Activated B cell treated with CpG ODN at 0.5 μM for 24 hours (primary cell): ENCODE data around the gene SYNE1. TPM values are rescaled to one million over a fixed set of nuclear protein-coding genes. Genes with fewer than 3 reads are reported as not detected.

Experiments used
- ATAC-seq: fragments of 200-7000 bp; cut with Tn5 transposase; one replicate; pipeline ENCODE4 v1.10.0; 2021; ENCODE audit warnings: low read depth, mild to moderate bottlenecking, moderate library complexity
- CTCF ChIA-PET: fragments of 350-600 bp; sonication (Branson Sonifier 250); formaldehyde crosslinking; loops from one replicate; lab custom pipeline; 2021; ENCODE audit warnings: antibody characterized with exemption; lab: Charles Lee
- POLR2A ChIA-PET: fragments of 350-600 bp; sonication (Branson Sonifier 250); formaldehyde crosslinking; loops from one replicate; lab custom pipeline; 2021; ENCODE audit warnings: antibody characterized with exemption; lab: Charles Lee
- DNase-seq: peaks from one replicate; pipeline ENCODE4 v3.0.0; 2022
- H3K27ac Mint-ChIP-seq: one replicate; pipeline ENCODE4 v1.8.0; 2020; ENCODE audit warnings: mixed read lengths
- H3K27me3 Mint-ChIP-seq: one replicate; pipeline ENCODE4 v1.8.0; 2021; ENCODE audit warnings: mixed read lengths
- H3K36me3 Mint-ChIP-seq: one replicate; pipeline ENCODE4 v1.8.0; 2021; ENCODE audit warnings: low read depth, mixed read lengths
- H3K4me1 Mint-ChIP-seq: one replicate; pipeline ENCODE4 v1.8.0; 2021; ENCODE audit warnings: mixed read lengths
- H3K4me3 Mint-ChIP-seq: one replicate; pipeline ENCODE4 v1.8.0; 2020; ENCODE audit warnings: mild to moderate bottlenecking, mixed read lengths
- H3K9me3 Mint-ChIP-seq: one replicate; pipeline ENCODE4 v1.8.0; 2020; ENCODE audit warnings: mixed read lengths
- CTCF ChIP-seq: fragments of 200-600 bp; IDR thresholded peaks from one replicate; pipeline ENCODE4 v1.8.0; 2022; ENCODE audit warnings: antibody characterized with exemption, mild to moderate bottlenecking
- intact Hi-C: fragments of 100-400 bp; cut with micrococcal nuclease; formaldehyde crosslinking; loops from one replicate; pipeline ENCODE4 v1.15.1; 2024
- total RNA-seq: library from RNA; stranded (reverse); gene quantifications from 2 replicates; pipeline ENCODE4 v1.2.3, GENCODE V29; 2022

SYNE1 gene
- total RNA-seq, 1 donor from 2014 or later = 74.9 TPM

- no peak overlapping the region for H3K4me3 Mint-ChIP-seq
- peaks cover 71% of the 10 kb centered on the region for H3K36me3 Mint-ChIP-seq
- intact Hi-C loops = no loop called here
- H3K27me3 Mint-ChIP-seq = no peaks in the 10 kb centered on the region
- no peak for TF ChIP-seq CTCF
- no peak overlapping the region for H3K27ac Mint-ChIP-seq
- H3K9me3 Mint-ChIP-seq = no peaks in the 10 kb centered on the region
- CTCF ChIA-PET = no interaction called here
- POLR2A ChIA-PET = no interaction called here
- ATAC-seq (no peak), DNase-seq (no peak)
- no peaks in the 10 kb centered on the region for H3K4me1 Mint-ChIP-seq
These were observed 424.7 kb downstream of the SYNE1 start for GRCh38 chr6:152212437-152212836.

GRCh38 chr6:152209211-152209610 lies 428.0 kb downstream of the SYNE1 start:
- ATAC-seq (no peak), DNase-seq (no peak)
- Mint-ChIP-seq H3K9me3 (no peaks in the 10 kb centered on the region), H3K36me3 (peaks cover 80% of the 10 kb centered on the region), H3K27ac (no peak overlapping the region), H3K4me1 (no peaks in the 10 kb centered on the region), H3K27me3 (no peaks in the 10 kb centered on the region), H3K4me3 (no peak overlapping the region)
- ChIA-PET POLR2A (no interaction called here), CTCF (no interaction called here)
- intact Hi-C loops = no loop called here
- TF ChIP-seq CTCF = no peak

- ATAC-seq (no peak), DNase-seq (no peak)
- intact Hi-C loops = no loop called here
- Mint-ChIP-seq H3K27me3 (no peaks in the 10 kb centered on the region), H3K9me3 (no peaks in the 10 kb centered on the region), H3K27ac (no peak overlapping the region), H3K36me3 (peaks cover 82% of the 10 kb centered on the region), H3K4me1 (no peaks in the 10 kb centered on the region), H3K4me3 (no peak overlapping the region)
- ChIA-PET POLR2A (no interaction called here), CTCF (no interaction called here)
- no peak for TF ChIP-seq CTCF
These were observed 429.0 kb downstream of the SYNE1 start for GRCh38 chr6:152207915-152208714.

GRCh38 chr6:152206072-152206818 lies 430.9 kb downstream of the SYNE1 start:
- Mint-ChIP-seq H3K27me3 (no peaks in the 10 kb centered on the region), H3K4me1 (no peaks in the 10 kb centered on the region), H3K9me3 (no peaks in the 10 kb centered on the region), H3K4me3 (no peak overlapping the region), H3K27ac (no peak overlapping the region), H3K36me3 (peaks cover 83% of the 10 kb centered on the region)
- ChIA-PET POLR2A (interaction anchor here (1.1 kb wide), 1 partner anchor 21 kb away, joined by 3 read pairs; no protein-coding TSS in a partner anchor), CTCF (interaction anchor here (0.6 kb wide), 1 partner anchor 47 kb away, joined by 3 read pairs; no protein-coding TSS in a partner anchor)
- DNase-seq = no peak
- intact Hi-C loops = no loop called here
- no peak for ATAC-seq
- TF ChIP-seq CTCF = no peak

- H3K4me3 Mint-ChIP-seq = no peak overlapping the region
- peaks cover 85% of the 10 kb centered on the region for H3K36me3 Mint-ChIP-seq
- no peaks in the 10 kb centered on the region for H3K4me1 Mint-ChIP-seq
- H3K27me3 Mint-ChIP-seq = no peaks in the 10 kb centered on the region
- no peak for DNase-seq
- H3K27ac Mint-ChIP-seq = no peak overlapping the region
- no peak for ATAC-seq
- H3K9me3 Mint-ChIP-seq = no peaks in the 10 kb centered on the region
- no peak for TF ChIP-seq CTCF
- POLR2A ChIA-PET = interaction anchor here (0.6 kb wide), 1 partner anchor 97 kb away, joined by 3 read pairs; no protein-coding TSS in a partner anchor
- intact Hi-C loops = loop anchor here (2.0 kb wide), 1 partner anchor 14 kb away; no protein-coding TSS in a partner anchor
- CTCF ChIA-PET = no interaction called here
These were observed 432.6 kb downstream of the SYNE1 start for GRCh38 chr6:152204591-152204990.
